GM18526 (cell line): ENCODE measurements around the gene CACNG4.

Experiments
- POLR2A ChIP-seq: IDR thresholded peaks from 3 replicates; pipeline ENCODE4 v1.6.1; 2011; ENCODE audit not compliant: insufficient read length; ENCODE audit errors: extremely low read depth

The CACNG4 gene

GRCh38 chr17:67049025-67049739 is 84.7 kb downstream of the CACNG4 start:
- no peak for TF ChIP-seq POLR2A

GRCh38 chr17:67050066-67050465 is 85.6 kb downstream of the CACNG4 start:
- no peak for TF ChIP-seq POLR2A

- no peak for TF ChIP-seq POLR2A
Measured at GRCh38 chr17:67050471-67051154, 86.1 kb downstream of the CACNG4 start.

GRCh38 chr17:67051155-67051538 is 86.6 kb downstream of the CACNG4 start:
- no peak for TF ChIP-seq POLR2A

GRCh38 chr17:67051837-67052236 is 87.3 kb downstream of the CACNG4 start:
- no peak for TF ChIP-seq POLR2A

GRCh38 chr17:67052720-67053437 is 88.4 kb downstream of the CACNG4 start:
- no peak for TF ChIP-seq POLR2A

DNA sequence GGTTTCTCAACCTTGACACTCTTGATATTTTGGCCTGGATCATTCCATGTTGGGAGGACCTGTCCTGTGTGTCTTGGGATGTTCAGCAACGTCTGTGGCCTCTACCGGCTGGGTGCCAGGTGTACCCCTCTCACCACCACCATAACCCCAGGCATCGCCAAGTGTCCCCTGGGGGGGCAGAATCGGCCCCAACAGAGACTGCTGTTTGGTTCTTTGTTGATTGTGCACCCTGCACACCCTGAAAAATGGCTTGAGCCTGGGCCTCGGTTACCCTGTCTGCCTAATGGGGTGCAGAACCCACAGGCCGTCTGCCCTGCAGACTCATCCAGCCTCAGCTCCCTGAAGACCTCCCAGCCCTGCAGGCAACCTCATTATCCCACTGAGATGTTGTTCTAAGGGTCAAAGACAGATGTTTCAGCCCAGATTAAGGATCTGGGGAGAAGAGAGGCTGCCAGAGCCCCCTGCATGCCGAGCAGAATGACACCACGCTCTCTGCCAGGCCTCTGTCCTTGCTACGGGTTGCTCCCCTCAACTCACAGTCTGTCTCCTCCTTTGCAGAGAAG is 89.0 kb downstream of the CACNG4 start:
- TF ChIP-seq POLR2A: no peak

GRCh38 chr17:67054011-67054591 is 89.6 kb downstream of the CACNG4 start:
- no peak for TF ChIP-seq POLR2A

GRCh38 chr17:67054608-67055007 is 90.1 kb downstream of the CACNG4 start:
- no peak for TF ChIP-seq POLR2A

GRCh38 chr17:67055041-67055443 is 90.5 kb downstream of the CACNG4 start:
- no peak for TF ChIP-seq POLR2A

DNA sequence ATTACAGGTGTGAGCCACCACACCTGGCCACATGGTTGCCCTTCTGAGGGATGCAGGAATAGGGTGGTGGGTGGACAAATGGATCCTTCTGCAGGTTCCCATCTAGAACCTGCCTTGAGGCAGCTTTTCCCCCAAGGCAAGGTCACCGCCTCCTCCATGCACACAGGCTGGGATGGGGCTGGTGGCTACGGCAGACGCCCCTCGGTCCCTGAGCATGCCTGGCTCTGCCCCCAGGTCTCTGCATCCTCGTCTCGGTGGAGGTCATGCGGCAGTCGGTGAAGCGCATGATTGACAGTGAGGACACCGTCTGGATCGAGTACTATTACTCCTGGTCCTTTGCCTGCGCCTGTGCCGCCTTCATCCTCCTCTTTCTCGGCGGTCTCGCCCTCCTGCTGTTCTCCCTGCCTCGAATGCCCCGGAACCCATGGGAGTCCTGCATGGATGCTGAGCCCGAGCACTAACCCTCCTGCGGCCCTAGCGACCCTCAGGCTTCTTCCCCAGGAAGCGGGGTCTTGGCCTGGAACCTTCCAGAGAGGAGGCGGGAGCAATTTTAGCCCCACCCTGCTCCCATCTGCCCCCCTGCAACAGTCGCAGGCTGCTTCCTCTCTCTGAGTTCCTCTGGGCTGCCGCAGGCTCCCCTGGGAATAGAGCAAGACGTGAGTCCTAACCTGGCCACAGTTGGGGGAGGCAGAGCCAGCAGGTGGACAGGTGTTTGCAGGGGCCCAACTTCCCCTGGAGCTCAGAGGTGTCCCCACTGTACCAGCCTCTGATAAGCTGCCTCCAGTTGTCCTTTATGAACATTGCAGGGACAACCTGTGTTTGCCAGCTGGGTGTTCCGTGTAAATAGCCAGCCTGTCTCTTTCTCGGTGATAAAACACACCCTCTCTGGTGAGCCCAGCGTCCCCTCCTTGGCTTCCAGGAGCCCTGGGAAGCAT is 91.6 kb downstream of the CACNG4 start:
- no peak for TF ChIP-seq POLR2A

- no peak for TF ChIP-seq POLR2A
Measured at GRCh38 chr17:67056746-67057490, 92.4 kb downstream of the CACNG4 start.

- no peak for TF ChIP-seq POLR2A
Measured at GRCh38 chr17:67058036-67058435, 93.5 kb downstream of the CACNG4 start.

DNA sequence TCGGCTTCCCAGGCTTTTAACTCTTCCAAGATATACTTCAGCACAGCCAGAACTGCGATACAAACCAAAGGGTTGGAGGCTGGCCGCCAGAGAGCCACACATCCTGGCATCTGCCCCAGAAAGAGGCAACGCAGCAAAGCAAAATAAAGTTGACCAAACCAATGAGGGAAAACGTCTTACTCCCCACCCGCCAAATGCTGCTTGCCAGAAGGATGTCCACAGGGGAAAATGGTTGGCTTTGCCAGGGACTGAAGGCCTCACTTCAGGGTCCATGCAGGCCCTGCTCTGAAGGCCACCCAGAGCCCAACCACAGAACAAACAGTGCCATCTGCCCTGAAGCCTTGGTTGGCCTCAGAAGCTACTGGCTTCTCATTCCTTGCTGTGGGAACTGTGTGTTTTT is 94.9 kb downstream of the CACNG4 start:
- no peak for TF ChIP-seq POLR2A

GRCh38 chr17:67063141-67063540 is 98.6 kb downstream of the CACNG4 start:
- TF ChIP-seq POLR2A: no peak
